HepG2 (cell line): ENCODE data around the gene C14orf93. TPM values are rescaled to one million over a fixed set of nuclear protein-coding genes. Genes with fewer than 3 reads are reported as not detected.

Experiments used
- AHDC1 ChIP-seq: sonication (generic); formaldehyde crosslinking; IDR thresholded peaks from 2 replicates; pipeline ENCODE4 v1.5.1; 2020; ENCODE audit warnings: mild to moderate bottlenecking, missing genetic modification reagents, borderline replicate concordance
- ARID2 ChIP-seq: sonication (generic); formaldehyde crosslinking; IDR thresholded peaks from 2 replicates; pipeline ENCODE4 v1.8.1; 2022; ENCODE audit warnings: mild to moderate bottlenecking, missing genetic modification reagents, borderline replicate concordance
- CCAR2 ChIP-seq: fragments of 200-400 bp; formaldehyde crosslinking; optimal IDR thresholded peaks from 2 replicates; pipeline ENCODE3; 2018; ENCODE audit warnings: low read depth, mild to moderate bottlenecking, low read length, moderate library complexity
- CSRNP1 ChIP-seq: sonication (generic); formaldehyde crosslinking; IDR thresholded peaks from 2 replicates; pipeline ENCODE4 v1.8.1; 2023; ENCODE audit warnings: mild to moderate bottlenecking, missing genetic modification reagents
- E2F5 ChIP-seq: sonication (generic); formaldehyde crosslinking; conservative IDR thresholded peaks from 2 replicates; pipeline ENCODE4 v1.4.0; 2020; ENCODE audit warnings: missing genetic modification reagents
- FOXC1 ChIP-seq: sonication (generic); formaldehyde crosslinking; IDR thresholded peaks from 2 replicates; pipeline ENCODE4 v1.8.0; 2022; ENCODE audit warnings: mild to moderate bottlenecking, missing genetic modification reagents, borderline replicate concordance
- MBD4 ChIP-seq: IDR thresholded peaks from 2 replicates; pipeline ENCODE4 v1.6.1; 2012; ENCODE audit warnings: low read length, inconsistent platforms, borderline replicate concordance
- RFX1 ChIP-seq: fragments of 450-650 bp; IDR thresholded peaks from 2 replicates; pipeline ENCODE4 v1.6.1; 2017
- RFX3 ChIP-seq: IDR thresholded peaks from 2 replicates; pipeline ENCODE4 v1.6.1; 2016; ENCODE audit warnings: missing biosample characterization, missing genetic modification reagents
- SAFB2 ChIP-seq: sonication (generic); formaldehyde crosslinking; IDR thresholded peaks from 2 replicates; pipeline ENCODE4 v1.5.1; 2020; ENCODE audit warnings: missing genetic modification reagents, low read depth, mild to moderate bottlenecking, borderline replicate concordance
- SATB2 ChIP-seq: sonication (generic); formaldehyde crosslinking; IDR thresholded peaks from 2 replicates; pipeline ENCODE4 v1.5.0; 2020; ENCODE audit warnings: missing genetic modification reagents
- SOX6 ChIP-seq, 2 experiments: fragments of 450-650 bp in 1 of 2; sonication (generic) in 1 of 2; formaldehyde crosslinking in 1 of 2; IDR thresholded peaks; 2 replicates each; pipeline versions ENCODE4 v1.4.0 to v1.6.1; 2017 to 2020; ENCODE audit warnings: antibody characterized with exemption in 1 of 2, mild to moderate bottlenecking in 1 of 2, missing genetic modification reagents in 1 of 2
- SPEN ChIP-seq: sonication (generic); formaldehyde crosslinking; IDR thresholded peaks from 2 replicates; pipeline ENCODE4 v1.5.1; 2020; ENCODE audit warnings: low read depth, mild to moderate bottlenecking, missing genetic modification reagents
- ZBTB37 ChIP-seq: sonication (generic); formaldehyde crosslinking; IDR thresholded peaks from 2 replicates; pipeline ENCODE4 v1.4.0; 2020; ENCODE audit warnings: mild to moderate bottlenecking, missing genetic modification reagents
- ZNF713 ChIP-seq: sonication (generic); formaldehyde crosslinking; IDR thresholded peaks from 2 replicates; pipeline ENCODE4 v1.4.0; 2020; ENCODE audit warnings: mild to moderate bottlenecking, missing genetic modification reagents
- ZSCAN21 ChIP-seq: sonication (generic); formaldehyde crosslinking; IDR thresholded peaks from 2 replicates; pipeline ENCODE4 v1.8.0; 2022; ENCODE audit warnings: mild to moderate bottlenecking, missing genetic modification reagents, moderate library complexity, borderline replicate concordance
- polyA plus RNA-seq, 8 experiments: library from polyadenylated mRNA; depleted of rRNA in 3 of 8; stranded (reverse) in 7 of 8; unstranded in 1 of 8; fragments of >200 nt; fragmentation: Illumina TruSeq in 4 of 8; extraction: Trizol in 4 of 8; gene quantifications; 2 replicates each; pipeline versions ENCODE4 v1.2.1 to v1.2.3, GENCODE V29; 2011 to 2016; ENCODE audit warnings: low read depth in 4 of 8, missing spikeins in 1 of 8, mixed read lengths in 1 of 8; ENCODE audit not compliant: insufficient read depth in 1 of 8
- total RNA-seq, 5 experiments: library from RNA; depleted of rRNA; stranded (reverse); fragments of >200 nt; fragmentation: Illumina TruSeq; extraction: Trizol; gene quantifications; 2 replicates each; pipeline ENCODE4 v1.2.3, GENCODE V29; 2016; ENCODE audit warnings: low read depth in 1 of 5

The C14orf93 gene
- total and polyA plus RNA-seq, 2 of the 13 experiments (the other 11 are each of a cell fraction or from before 2014, with no cell fraction given) = 11.4 to 22.5 TPM

GRCh38 chr14:22973217-22974032 is 36.5 kb downstream of the C14orf93 start (continued):
- TF ChIP-seq FOXC1 (no peak), MBD4 (no peak), SAFB2 (CRISPR knock-in tag) (no peak), ZSCAN21 (CRISPR knock-in tag) (no peak), ARID2 (no peak), CCAR2 (no peak), SOX6 (IDR thresholded peaks at IDR 0.05) (no peak), SOX6 (CRISPR knock-in tag; IDR thresholded peaks at IDR 0.05) (no peak), ZNF713 (CRISPR knock-in tag) (no peak), SATB2 (CRISPR knock-in tag) (no peak), ZBTB37 (CRISPR knock-in tag) (no peak), E2F5 (CRISPR knock-in tag) (no peak), CSRNP1 (no peak), RFX3 (CRISPR knock-in tag) (no peak), AHDC1 (CRISPR knock-in tag) (no peak), RFX1 (0 out of 2 replicates have a peak, but pooled peaks have one; percentile 3), SPEN (CRISPR knock-in tag) (no peak)
